ENCODE results near the gene SPATA6. TPM values are rescaled to one million over a fixed set of nuclear protein-coding genes. Genes with fewer than 3 reads are reported as not detected.

The SPATA6 gene
- total RNA-seq, 4 donors from 2014 or later, result 7.8 to 41.8 (median 16.9) TPM

- DNase-seq (ENCODE audit: low spot score) (no peak), ATAC-seq (ENCODE audit: low FRiP score) (no peak)
- TF ChIP-seq CTCF (IDR thresholded peaks at IDR 0.05), result no peak
Observed at GRCh38 chr1:48396208-48396607, 75.8 kb downstream of the SPATA6 start.

DNA sequence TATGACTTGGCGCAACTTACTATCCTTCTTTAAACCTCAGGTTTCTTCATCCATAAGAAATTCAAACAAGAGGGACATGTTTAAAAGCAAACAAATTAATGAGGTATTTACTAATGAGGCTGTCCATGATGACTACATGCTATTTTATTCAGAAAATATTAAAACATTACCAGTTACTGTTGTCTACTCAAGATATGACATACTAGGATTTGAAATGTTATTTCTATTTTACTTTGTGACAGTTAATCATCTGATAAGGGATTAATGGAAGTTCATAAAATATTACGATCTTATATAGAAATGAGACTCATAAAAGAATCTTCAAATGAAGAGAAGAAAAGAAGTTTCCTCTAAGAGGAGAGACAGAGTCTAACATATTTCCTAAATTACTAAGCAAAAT is 80.1 kb downstream of the SPATA6 start:
- DNase-seq (ENCODE audit: low spot score) (no peak), ATAC-seq (ENCODE audit: low FRiP score) (no peak)
- no peak for TF ChIP-seq CTCF (IDR thresholded peaks at IDR 0.05)

GRCh38 chr1:48387409-48387808 is 84.6 kb downstream of the SPATA6 start:
- no peak for ATAC-seq (ENCODE audit: low FRiP score)
- DNase-seq (ENCODE audit: low spot score), result no peak
- no peak for TF ChIP-seq CTCF (IDR thresholded peaks at IDR 0.05)

GRCh38 chr1:48374785-48375184 is 97.2 kb downstream of the SPATA6 start:
- ATAC-seq (ENCODE audit: low FRiP score) (no peak), DNase-seq (ENCODE audit: low spot score) (no peak)
- TF ChIP-seq CTCF (IDR thresholded peaks at IDR 0.05), result no peak

DNA sequence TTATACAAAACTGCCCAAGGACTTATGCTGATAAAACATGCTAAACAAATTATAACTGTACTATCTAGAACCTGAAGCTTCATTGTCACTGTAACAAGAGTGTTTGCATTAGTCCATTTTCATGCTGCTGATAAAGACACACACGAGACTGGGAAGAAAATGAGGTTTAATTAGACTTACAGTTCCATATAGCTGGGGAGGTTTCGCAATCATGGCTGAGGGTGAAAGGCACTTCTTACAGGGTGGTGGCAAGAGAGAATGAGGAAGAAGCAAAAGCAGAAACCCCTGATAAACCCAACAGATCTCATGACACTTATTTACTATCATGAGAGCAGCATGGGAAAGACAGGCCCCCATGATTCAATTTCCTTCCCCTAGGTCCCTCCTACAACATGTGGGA is 100.4 kb downstream of the SPATA6 start:
- ATAC-seq (ENCODE audit: low FRiP score) (no peak), DNase-seq (ENCODE audit: low spot score) (no peak)
- TF ChIP-seq CTCF (IDR thresholded peaks at IDR 0.05), result no peak

DNA sequence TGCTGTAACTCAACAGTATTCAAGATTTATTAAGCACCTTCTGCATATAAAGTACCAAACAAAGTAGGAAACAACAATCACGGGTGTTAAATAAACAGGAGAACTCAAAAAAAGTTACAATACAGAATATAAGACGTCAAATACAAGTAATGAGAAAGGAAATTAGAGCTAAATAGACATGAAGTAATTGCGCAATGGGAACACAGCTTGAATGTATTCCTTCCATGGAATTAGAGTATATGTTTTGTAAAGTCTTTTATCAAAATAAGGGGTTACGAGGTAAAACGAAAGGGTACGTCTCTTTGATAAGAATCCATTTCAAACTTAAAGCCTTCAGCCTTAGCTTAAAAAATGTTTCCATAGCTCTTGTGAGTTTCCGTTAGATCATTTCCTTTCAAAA is 109.1 kb downstream of the SPATA6 start:
- DNase-seq (ENCODE audit: low spot score) (no peak), ATAC-seq (ENCODE audit: low FRiP score) (no peak)
- no peak for TF ChIP-seq CTCF (IDR thresholded peaks at IDR 0.05)

DNA sequence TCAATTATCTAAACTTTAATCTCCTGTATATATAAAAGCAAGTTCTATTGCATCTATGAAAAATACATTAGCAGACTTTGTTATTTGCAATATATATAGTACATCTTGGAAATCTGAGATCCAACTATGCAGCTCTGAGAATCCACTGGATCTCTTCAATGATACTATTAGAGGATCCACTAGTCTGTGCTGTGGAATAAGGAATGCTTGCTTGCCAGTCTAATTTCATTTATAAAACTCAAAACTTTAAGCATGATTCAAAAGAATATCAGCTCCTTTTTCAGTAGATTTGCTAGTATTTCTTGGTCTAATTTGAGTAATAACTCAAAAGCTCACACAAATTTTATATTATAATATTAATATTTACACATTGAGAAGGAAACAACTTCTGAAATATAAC is 115.1 kb downstream of the SPATA6 start:
- no peak for ATAC-seq (ENCODE audit: low FRiP score)
- DNase-seq (ENCODE audit: low spot score), result no peak
- no peak for TF ChIP-seq CTCF (IDR thresholded peaks at IDR 0.05)
